RKO (cell line): ENCODE data around the gene AKR7A3.

ENCODE experiments used
- DNase-seq: peaks from one replicate; pipeline ENCODE4 v3.0.0-alpha.2; 2016; ENCODE audit warnings: low spot score

The AKR7A3 gene

DNA sequence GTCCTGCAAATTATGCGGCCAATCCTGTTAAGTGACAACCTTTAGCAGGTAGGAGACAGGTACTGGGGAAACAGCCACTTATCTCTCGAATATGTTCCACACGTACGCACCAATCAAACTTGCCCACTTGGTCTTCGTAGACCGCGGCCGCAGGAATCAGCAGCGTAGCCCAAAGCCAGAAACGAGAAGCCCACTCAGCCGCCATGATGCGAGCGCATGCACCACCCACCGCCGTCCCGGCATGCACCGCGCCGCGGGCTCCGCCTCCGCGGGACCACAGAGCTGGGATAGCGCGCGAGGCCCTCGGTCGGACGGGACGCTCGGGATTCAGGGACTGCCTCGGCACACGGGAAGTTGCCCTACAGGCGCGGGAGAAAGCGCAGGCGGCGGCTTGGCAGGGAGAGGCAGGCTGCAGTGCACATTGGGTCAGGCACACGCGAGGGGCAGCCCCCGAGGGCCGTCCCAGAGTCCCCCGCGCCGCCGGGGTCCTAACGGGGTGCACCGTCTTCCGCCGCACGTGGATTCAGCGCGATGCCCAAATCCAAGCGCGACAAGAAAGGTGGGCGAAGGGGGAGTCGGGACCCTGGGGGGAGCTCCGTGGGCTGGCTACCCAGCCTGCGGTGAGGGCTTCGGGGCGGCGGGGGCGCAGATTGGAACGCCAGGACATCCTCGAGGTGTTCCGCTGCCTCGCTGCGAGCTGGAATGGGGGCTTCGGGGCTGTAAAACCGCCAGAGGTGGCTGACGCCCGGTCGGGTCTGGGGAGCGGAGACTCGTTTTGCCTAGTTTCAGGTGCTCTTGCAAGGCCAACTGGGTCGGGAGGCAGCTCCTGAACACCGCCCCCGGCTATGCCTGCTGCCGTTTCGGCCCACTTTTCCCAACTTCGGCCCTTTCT lies 37.0 kb downstream of the AKR7A3 start, which contains the start of the genes EMC1 and MRTO4:
TSS of gene EMC1 (minus strand) at position 220 of the 892 bp plus-strand sequence. CDS start at position 205, 15 bp downstream.
TSS of gene MRTO4 (plus strand) at position 501 of the 892 bp plus-strand sequence. CDS start at position 532, 31 bp downstream.
- peak; percentile 83 for DNase-seq

DNA sequence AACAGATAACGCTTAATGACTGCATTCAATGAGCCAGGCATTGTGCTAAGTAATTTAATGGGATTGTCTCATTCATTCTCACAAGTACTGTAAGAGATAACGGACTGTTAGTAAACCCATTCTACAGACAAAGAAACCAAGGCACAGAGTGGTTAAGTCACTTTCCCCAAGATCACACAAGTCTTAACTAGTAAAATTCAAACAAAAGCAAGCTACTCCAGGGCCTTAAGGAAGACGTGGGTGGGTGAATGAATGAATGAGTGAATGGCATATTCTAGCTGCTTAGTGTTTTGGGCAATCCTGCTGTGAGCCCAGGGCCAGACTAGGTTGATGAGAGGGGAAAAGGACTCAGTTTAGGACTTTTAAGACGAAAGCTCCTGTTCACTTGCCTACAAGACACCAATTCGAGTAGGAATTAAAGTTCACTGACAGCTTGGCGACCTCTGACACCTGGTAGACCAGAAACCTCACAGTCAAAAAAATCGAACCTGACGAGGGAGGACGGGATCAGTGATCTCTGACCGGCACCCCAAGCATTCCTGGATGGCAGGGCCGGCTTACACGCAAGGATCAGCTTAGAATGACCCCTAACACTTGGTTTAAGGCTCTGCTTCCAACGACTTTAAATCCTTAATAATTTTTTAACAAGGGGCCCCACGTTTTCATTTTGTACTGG lies 37.8 kb downstream of the AKR7A3 start:
- peak; percentile 51 for DNase-seq

DNA sequence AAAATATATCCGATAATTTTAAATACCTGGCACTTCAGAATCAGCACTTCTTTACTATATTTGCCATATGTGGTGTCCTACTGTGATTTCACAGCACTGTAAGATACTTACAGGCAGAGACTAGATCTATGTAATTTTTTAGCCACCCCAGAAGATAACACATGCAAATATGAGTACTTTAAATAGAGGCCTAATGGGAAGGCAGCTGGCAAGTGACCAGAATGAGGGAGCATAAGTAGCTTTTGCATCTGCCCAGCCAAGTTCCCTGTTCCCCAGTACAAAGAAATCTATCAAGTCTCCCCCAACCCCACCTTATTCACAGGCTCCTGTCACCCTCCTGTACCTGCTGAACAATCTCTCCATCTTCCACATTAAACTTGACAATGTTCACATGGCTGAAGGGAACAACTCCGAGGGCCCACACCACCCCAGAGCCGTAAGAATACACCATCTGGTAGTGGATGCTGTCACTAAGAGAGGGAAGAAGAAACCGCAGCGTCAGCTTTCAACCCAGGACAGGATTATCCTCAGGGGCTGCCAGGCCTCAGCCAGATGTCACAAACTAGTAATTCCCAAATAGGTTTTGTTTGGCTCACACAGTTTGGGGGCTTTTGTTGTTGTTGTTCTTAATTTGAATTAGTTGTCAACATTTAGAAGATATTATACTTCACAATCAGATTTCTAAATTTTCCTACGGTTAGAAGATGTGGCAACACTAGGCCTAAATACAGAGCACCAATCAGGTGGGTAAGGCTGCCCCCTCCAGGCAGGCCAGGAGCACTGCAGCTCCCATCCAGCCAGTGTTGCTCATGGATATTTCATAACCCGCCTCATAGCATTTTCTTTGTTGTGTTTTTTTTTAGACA lies 47.7 kb downstream of the AKR7A3 start:
- DNase-seq = peak; percentile 74

DNA sequence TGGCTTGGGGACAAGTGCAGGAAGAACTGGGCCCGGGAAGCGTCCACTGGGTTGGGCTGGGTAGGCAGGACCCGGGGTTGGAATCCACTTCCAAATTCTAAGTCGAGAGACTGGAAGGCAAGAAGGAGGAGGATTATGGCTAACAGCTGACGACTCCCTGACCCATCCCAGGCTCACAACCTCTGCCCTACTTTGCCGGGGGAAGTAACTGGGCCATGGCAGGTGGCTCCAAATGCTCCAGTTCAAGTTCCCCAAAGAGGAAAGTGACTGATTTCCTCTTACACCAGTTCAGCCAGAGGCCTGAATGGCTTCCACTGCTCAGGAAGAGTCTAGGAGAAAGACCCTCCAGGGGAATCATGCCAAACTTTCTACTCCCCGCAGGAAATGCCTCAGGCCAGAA lies 48.7 kb downstream of the AKR7A3 start:
- DNase-seq = no peak

DNA sequence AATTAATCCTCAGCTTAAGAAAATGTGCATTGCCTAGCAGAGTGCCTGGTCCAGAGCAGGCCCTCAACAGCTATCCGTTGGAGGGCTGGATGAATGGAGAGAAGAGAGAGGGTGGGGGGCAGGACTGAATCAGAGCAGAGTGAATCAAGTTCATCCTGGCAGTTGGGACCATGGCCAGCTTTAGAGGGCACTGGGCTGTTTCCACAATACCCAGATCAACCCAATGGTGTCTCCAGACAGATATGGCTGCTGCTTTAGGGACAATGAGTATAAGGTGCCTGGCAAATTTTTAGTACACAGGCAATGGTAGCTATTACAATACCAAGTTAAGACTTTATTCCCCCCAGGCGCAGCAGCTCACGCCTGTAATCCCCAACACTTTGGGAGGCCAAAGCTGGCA lies 54.3 kb downstream of the AKR7A3 start:
- no peak for DNase-seq
